ENCODE data around the gene MC1R.

DNA sequence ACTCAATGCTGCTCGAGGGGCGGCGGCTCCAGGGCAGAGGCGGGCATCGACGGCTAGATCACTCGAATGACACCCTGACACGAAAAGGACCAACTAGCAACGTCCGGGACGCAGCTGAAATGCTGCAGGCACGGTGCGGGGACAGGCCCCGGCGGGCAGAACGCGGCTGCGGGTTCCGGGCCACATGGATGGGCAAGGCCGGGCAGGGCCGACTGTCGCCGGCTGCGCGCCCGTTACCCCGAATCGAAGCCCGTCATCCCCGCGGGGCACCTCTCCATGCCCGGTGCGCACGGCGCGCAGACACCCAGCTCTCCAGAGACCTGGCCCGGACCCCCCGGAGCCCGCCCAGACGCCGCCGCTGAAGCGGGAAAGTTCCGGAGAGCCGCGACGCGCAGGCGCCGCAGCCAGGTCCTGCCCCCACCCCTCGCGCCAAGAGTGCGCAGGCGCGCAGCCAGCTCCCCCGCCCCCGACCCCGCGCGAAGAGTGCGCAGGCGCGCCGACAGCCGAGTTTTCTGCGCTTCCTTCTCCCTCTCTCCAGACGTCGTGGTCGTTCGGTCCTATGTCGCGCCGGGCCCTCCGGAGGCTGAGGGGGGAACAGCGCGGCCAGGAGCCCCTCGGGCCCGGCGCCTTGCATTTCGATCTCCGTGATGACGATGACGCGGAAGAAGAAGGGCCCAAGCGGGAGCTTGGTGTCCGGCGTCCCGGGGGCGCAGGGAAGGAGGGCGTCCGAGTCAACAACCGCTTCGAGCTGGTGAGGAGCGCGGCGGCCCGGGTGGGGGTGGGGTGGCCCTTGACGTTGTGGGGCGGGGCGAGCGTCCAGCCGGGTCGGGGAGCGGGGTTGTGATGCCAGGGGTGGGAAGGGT is 45.3 kb upstream of the MC1R start, which contains the start of gene TCF25:
- TF ChIP-seq CTCF (IDR thresholded peaks at IDR 0.05; ENCODE audit: low read depth, low read length, missing input control) (no peak), JUND (IDR thresholded peaks at IDR 0.05) (no peak), GABPA (IDR thresholded peaks at IDR 0.05 in 1 of 2, conservative IDR thresholded peaks at IDR 0.05 in 1 of 2) (no peak), RAD21 (IDR thresholded peaks at IDR 0.05) (no peak), EGR1 (IDR thresholded peaks at IDR 0.05; ENCODE audit: low read depth in 2 of 2) (no peak), TAF1 (conservative IDR thresholded peaks at IDR 0.05) (no peak), HNF4A (conservative IDR thresholded peaks at IDR 0.05) (no peak), YY1 (IDR thresholded peaks at IDR 0.05) (no peak), MAX (IDR thresholded peaks at IDR 0.05) (no peak), HNF4G (IDR thresholded peaks at IDR 0.05) (no peak), FOXA1 (IDR thresholded peaks at IDR 0.05) (no peak), SP1 (IDR thresholded peaks at IDR 0.05) (no peak)
